GM19239 (cell line): ENCODE results near the gene TMTC1.
"Not testable (repeated sequence)": the region's sequence is repeated elsewhere in the genome, so short reads cannot be mapped to it uniquely, and the experiment has no call there.

Experiments
- DNase-seq: peaks from one replicate; pipeline ENCODE4 v3.0.0; 2011; ENCODE audit warnings: low spot score; ENCODE audit not compliant: insufficient read length
- FAIRE-seq: peaks from 2 replicates; lab custom pipeline; 2011; peaks lifted over from hg19 to GRCh38; lab: Jason Lieb, UNC

Gene TMTC1

GRCh38 chr12:29783773-29784666, at the start of gene TMTC1:
Gene TMTC1 (minus strand): TSS chr12:29783942. CDS start chr12:29783751, 191 bp downstream.
- FAIRE-seq, result no peak
- DNase-seq, result no peak

- no peak for FAIRE-seq
- no peak for DNase-seq
Observed at GRCh38 chr12:29831173-29831572, 47.4 kb upstream of the TMTC1 start.

GRCh38 chr12:29830391-29830790, 46.6 kb upstream of the TMTC1 start:
- DNase-seq, result no peak
- no peak for FAIRE-seq

GRCh38 chr12:29818916-29819623, 35.3 kb upstream of the TMTC1 start:
- no peak for FAIRE-seq
- no peak for DNase-seq

- FAIRE-seq (no peak), DNase-seq (no peak)
Observed at GRCh38 chr12:29816874-29817725, 33.4 kb upstream of the TMTC1 start.

GRCh38 chr12:29809616-29810361, 26.0 kb upstream of the TMTC1 start:
- not testable (repeated sequence) for DNase-seq, FAIRE-seq

GRCh38 chr12:29807129-29807528, 23.4 kb upstream of the TMTC1 start:
- DNase-seq, result no peak
- no peak for FAIRE-seq

GRCh38 chr12:29804019-29804418, 20.3 kb upstream of the TMTC1 start:
- FAIRE-seq (no peak), DNase-seq (no peak)

GRCh38 chr12:29799591-29799990, 15.8 kb upstream of the TMTC1 start:
- no peak for DNase-seq
- no peak for FAIRE-seq

GRCh38 chr12:29797565-29798355, 14.0 kb upstream of the TMTC1 start:
- no peak for FAIRE-seq
- no peak for DNase-seq

GRCh38 chr12:29796823-29797263, 13.1 kb upstream of the TMTC1 start:
- DNase-seq, result no peak
- FAIRE-seq, result no peak

GRCh38 chr12:29795715-29796114, 12.0 kb upstream of the TMTC1 start:
- DNase-seq, result no peak
- no peak for FAIRE-seq

GRCh38 chr12:29794862-29795261, 11.1 kb upstream of the TMTC1 start:
- no peak for FAIRE-seq
- no peak for DNase-seq

GRCh38 chr12:29792853-29793252, 9.1 kb upstream of the TMTC1 start:
- no peak for FAIRE-seq

GRCh38 chr12:29792132-29792531, 8.4 kb upstream of the TMTC1 start:
- FAIRE-seq (no peak), DNase-seq (no peak)

More at GRCh38 chr12:29792853-29793252, 9.1 kb upstream of the TMTC1 start:
- no peak for DNase-seq

GRCh38 chr12:29782871-29783772, 620 bp downstream of the TMTC1 start:
- FAIRE-seq (no peak), DNase-seq (no peak)

GRCh38 chr12:29782285-29782870, 1.4 kb downstream of the TMTC1 start:
- DNase-seq (no peak), FAIRE-seq (peak; percentile 76)
